ENCODE data around the gene GRSF1. TPM values are rescaled to one million over a fixed set of nuclear protein-coding genes. Genes with fewer than 3 reads are reported as not detected.
A peak's percentile ranks its signal among the peaks of the same experiment; 100 is the strongest.
"Not testable (repeated sequence)": the region's sequence is repeated elsewhere in the genome, so short reads cannot be mapped to it uniquely, and the experiment has no call there.

The GRSF1 gene
- total RNA-seq, 4 donors from 2014 or later = 47.8 to 68.8 (median 53.9) TPM

GRCh38 chr4:70842761-70843435 lies 3.2 kb upstream of the GRSF1 start:
- no peak for DNase-seq (ENCODE audit: extremely low spot score)
- intact Hi-C loops (cut with DNase I) = no loop called here
- WGBS = 93% methylated on average over 6 of the region's 6 CpGs
- peaks cover 4 to 7% (median 6%) of the 10 kb centered on the region in 4 donors for H3K4me1 ChIP-seq
- no peaks in the 10 kb centered on the region for H3K9me3 ChIP-seq
- H3K4me3 ChIP-seq = no peak overlapping the region
- no peak for TF ChIP-seq CTCF (IDR thresholded peaks at IDR 0.05)
- no peak for TF ChIP-seq POLR2A (IDR thresholded peaks at IDR 0.05; ENCODE audit: low read depth)
- no peak for TF ChIP-seq EP300 (IDR thresholded peaks at IDR 0.05)
- no peak for TF ChIP-seq POLR2AphosphoS5 (IDR thresholded peaks at IDR 0.05)
- H3K27me3 ChIP-seq = no peaks in the 10 kb centered on the region
- no peaks in the 10 kb centered on the region for H3K36me3 ChIP-seq
- H3K27ac ChIP-seq (replicated peaks in 1 of 4) = no peak overlapping the region

- no peaks in the 10 kb centered on the region for H3K36me3 ChIP-seq
- WGBS = 50% methylated on average over 1 of the region's 1 CpG
- H3K27ac ChIP-seq (replicated peaks in 1 of 4) = no peak overlapping the region
Measured at GRCh38 chr4:70841951-70842350, 2.3 kb upstream of the GRSF1 start.

GRCh38 chr4:70841211-70841610 lies 1.5 kb upstream of the GRSF1 start:
- Histone ChIP-seq H3K27me3 (no peaks in the 10 kb centered on the region), H3K9me3 (no peaks in the 10 kb centered on the region), H3K27ac (replicated peaks in 1 of 4) (peak overlapping the region in 2 of 4 donors; percentile 45 to 99), H3K4me3 (no peak overlapping the region), H3K4me1 (peaks cover 20 to 24% (median 22%) of the 10 kb centered on the region in 4 donors), H3K36me3 (no peaks in the 10 kb centered on the region)
- intact Hi-C loops (cut with DNase I) = no loop called here
- no peak for TF ChIP-seq POLR2AphosphoS5 (IDR thresholded peaks at IDR 0.05)
- no peak for TF ChIP-seq EP300 (IDR thresholded peaks at IDR 0.05)
- no peak for TF ChIP-seq POLR2A (IDR thresholded peaks at IDR 0.05; ENCODE audit: low read depth)
- TF ChIP-seq CTCF (IDR thresholded peaks at IDR 0.05) = no peak
- no peak for DNase-seq (ENCODE audit: extremely low spot score)

More at GRCh38 chr4:70841951-70842350, 2.3 kb upstream of the GRSF1 start:
- Histone ChIP-seq H3K9me3 (no peaks in the 10 kb centered on the region), H3K27me3 (no peaks in the 10 kb centered on the region), H3K4me1 (peaks cover 12 to 17% (median 15%) of the 10 kb centered on the region in 4 donors), H3K4me3 (no peak overlapping the region)
- no peak for DNase-seq (ENCODE audit: extremely low spot score)
- intact Hi-C loops (cut with DNase I) = no loop called here
- TF ChIP-seq POLR2AphosphoS5 (IDR thresholded peaks at IDR 0.05) (no peak), POLR2A (IDR thresholded peaks at IDR 0.05; ENCODE audit: low read depth) (no peak), EP300 (IDR thresholded peaks at IDR 0.05) (no peak), CTCF (IDR thresholded peaks at IDR 0.05) (no peak)

GRCh38 chr4:70840631-70841030 lies 941 bp upstream of the GRSF1 start:
- 96% methylated on average over 16 of the region's 16 CpGs for WGBS
- peaks cover 26 to 30% (median 28%) of the 10 kb centered on the region in 4 donors for H3K4me1 ChIP-seq
- intact Hi-C loops (cut with DNase I); H3K9me3 ChIP-seq; H3K36me3 ChIP-seq; DNase-seq (ENCODE audit: extremely low spot score); H3K27me3 ChIP-seq; H3K4me3 ChIP-seq: not testable (repeated sequence)
- peak overlapping the region in 3 of 4 donors; percentile 45 to 99 (median 92) for H3K27ac ChIP-seq (replicated peaks in 1 of 4)

- H3K9me3 ChIP-seq; intact Hi-C loops (cut with DNase I); H3K36me3 ChIP-seq; DNase-seq (ENCODE audit: extremely low spot score); H3K27me3 ChIP-seq: not testable (repeated sequence)
- peaks cover 26 to 33% (median 30%) of the 10 kb centered on the region in 4 donors for H3K4me1 ChIP-seq
- 91% methylated on average over 8 of the region's 20 CpGs for WGBS
- H3K27ac ChIP-seq (replicated peaks in 1 of 4) = peak overlapping the region in 3 of 4 donors; percentile 45 to 99 (median 92)
- peak overlapping the region; percentile 83 to 99 (median 98) for H3K4me3 ChIP-seq
Measured at GRCh38 chr4:70840137-70840536, 447 bp upstream of the GRSF1 start.

Data from esophagus muscularis mucosa (tissue), 4 donors.